Activated CD4-positive, alpha-beta T cell treated with anti-CD3 and anti-CD28 coated beads for 1 hour (primary cell): ENCODE results near the gene SEMA3C.

Experiments used
- DNase-seq: peaks from one replicate; pipeline ENCODE4 v3.0.0-alpha.2; 2020

SEMA3C gene

GRCh38 chr7:80924090-80924489 is 5.2 kb upstream of the SEMA3C start:
- DNase-seq: no peak

GRCh38 chr7:80923211-80923612 is 4.4 kb upstream of the SEMA3C start:
- no peak for DNase-seq

GRCh38 chr7:80922253-80923049 is 3.6 kb upstream of the SEMA3C start:
- no peak for DNase-seq

- no peak for DNase-seq
These were observed 2.3 kb upstream of the SEMA3C start for GRCh38 chr7:80921130-80921529.

GRCh38 chr7:80918399-80918798 is 452 bp downstream of the SEMA3C start:
- DNase-seq: no peak

GRCh38 chr7:80916770-80917741 is 1.8 kb downstream of the SEMA3C start:
- no peak for DNase-seq

GRCh38 chr7:80910228-80910627 is 8.6 kb downstream of the SEMA3C start:
- DNase-seq: no peak

- DNase-seq: no peak
These were observed 10.5 kb downstream of the SEMA3C start for GRCh38 chr7:80908360-80908797.

- no peak for DNase-seq
These were observed 11.2 kb downstream of the SEMA3C start for GRCh38 chr7:80907612-80908011.

GRCh38 chr7:80907141-80907601 is 11.7 kb downstream of the SEMA3C start:
- DNase-seq: no peak

- no peak for DNase-seq
These were observed 13.5 kb downstream of the SEMA3C start for GRCh38 chr7:80905334-80905733.

- DNase-seq: no peak
These were observed 16.0 kb downstream of the SEMA3C start for GRCh38 chr7:80902716-80903308.

GRCh38 chr7:80902019-80902418 is 16.8 kb downstream of the SEMA3C start:
- DNase-seq: no peak

- DNase-seq: no peak
These were observed 18.0 kb downstream of the SEMA3C start for GRCh38 chr7:80900583-80901576.

- DNase-seq: no peak
These were observed 21.8 kb downstream of the SEMA3C start for GRCh38 chr7:80896906-80897598.

- DNase-seq: no peak
These were observed 23.8 kb downstream of the SEMA3C start for GRCh38 chr7:80895056-80895455.

GRCh38 chr7:80891259-80891544 is 27.6 kb downstream of the SEMA3C start:
- DNase-seq: no peak

- DNase-seq: no peak
These were observed 28.2 kb downstream of the SEMA3C start for GRCh38 chr7:80890426-80891258.

GRCh38 chr7:80889525-80889924 is 29.3 kb downstream of the SEMA3C start:
- no peak for DNase-seq

- DNase-seq: no peak
These were observed 33.1 kb downstream of the SEMA3C start for GRCh38 chr7:80885757-80886156.
